ENCODE measurements around the gene DUSP8.
A peak's percentile ranks its signal among the peaks of the same experiment; 100 is the strongest.

The DUSP8 gene

GRCh38 chr11:1532014-1532586 lies 40.0 kb downstream of the DUSP8 start:
- no peak for DNase-seq (ENCODE audit: low spot score)

GRCh38 chr11:1531449-1532013 lies 40.5 kb downstream of the DUSP8 start:
- no peak for DNase-seq (ENCODE audit: low spot score)

- DNase-seq (ENCODE audit: low spot score) = no peak
Measured at GRCh38 chr11:1530686-1531448, 41.2 kb downstream of the DUSP8 start.

- DNase-seq (ENCODE audit: low spot score) = no peak
Measured at GRCh38 chr11:1529774-1530173, 42.3 kb downstream of the DUSP8 start.

GRCh38 chr11:1529286-1529685 lies 42.8 kb downstream of the DUSP8 start:
- no peak for DNase-seq (ENCODE audit: low spot score)

- no peak for DNase-seq (ENCODE audit: low spot score)
Measured at GRCh38 chr11:1528710-1529109, 43.4 kb downstream of the DUSP8 start.

- no peak for DNase-seq (ENCODE audit: low spot score)
Measured at GRCh38 chr11:1526785-1527184, 45.3 kb downstream of the DUSP8 start.

GRCh38 chr11:1523779-1524178 lies 48.3 kb downstream of the DUSP8 start:
- DNase-seq (ENCODE audit: low spot score) = no peak

- DNase-seq (ENCODE audit: low spot score) = no peak
Measured at GRCh38 chr11:1523077-1523476, 49.0 kb downstream of the DUSP8 start.

GRCh38 chr11:1522081-1522424 lies 50.0 kb downstream of the DUSP8 start:
- DNase-seq (ENCODE audit: low spot score) = no peak

GRCh38 chr11:1521382-1522080 lies 50.5 kb downstream of the DUSP8 start:
- DNase-seq (ENCODE audit: low spot score) = no peak

GRCh38 chr11:1520663-1521267 lies 51.3 kb downstream of the DUSP8 start:
- DNase-seq (ENCODE audit: low spot score) = no peak

- DNase-seq (ENCODE audit: low spot score) = no peak
Measured at GRCh38 chr11:1520209-1520662, 51.8 kb downstream of the DUSP8 start.

GRCh38 chr11:1519028-1520010 lies 52.8 kb downstream of the DUSP8 start:
- no peak for DNase-seq (ENCODE audit: low spot score)

GRCh38 chr11:1518301-1518700 lies 53.8 kb downstream of the DUSP8 start:
- DNase-seq (ENCODE audit: low spot score) = no peak

GRCh38 chr11:1517117-1518005 lies 54.7 kb downstream of the DUSP8 start:
- no peak for DNase-seq (ENCODE audit: low spot score)

GRCh38 chr11:1516273-1517067 lies 55.6 kb downstream of the DUSP8 start:
- no peak for DNase-seq (ENCODE audit: low spot score)

- peak; percentile 70 for DNase-seq (ENCODE audit: low spot score)
Measured at GRCh38 chr11:1515082-1516060, 56.7 kb downstream of the DUSP8 start.
